Tibial nerve (tissue), 4 donors: ENCODE results near the gene AKAP12. TPM values are rescaled to one million over a fixed set of nuclear protein-coding genes. Genes with fewer than 3 reads are reported as not detected.
"Not testable (repeated sequence)": the region's sequence is repeated elsewhere in the genome, so short reads cannot be mapped to it uniquely, and the experiment has no call there.

Experiments used
- DNase-seq, 2 donors: peaks; one replicate each; pipeline ENCODE4 v3.0.0-alpha.2; 2019; ENCODE audit warnings: low spot score in 2 of 2
- H3K27ac ChIP-seq, 4 donors: fragments of 200-600 bp; sonication (generic) in 3 of 4; one replicate each; pipeline ENCODE4 v1.5.1; 2017 to 2019; ENCODE audit warnings: mild to moderate bottlenecking in 1 of 4
- H3K27me3 ChIP-seq, 2 donors: fragments of 200-600 bp; sonication (generic) in 1 of 2; one replicate each; pipeline versions ENCODE4 v1.5.1 to v1.6.0; 2017 to 2019
- H3K36me3 ChIP-seq, 3 donors: fragments of 200-600 bp; sonication (generic); one replicate each; pipeline ENCODE4 v1.5.1; 2018 to 2019
- H3K4me1 ChIP-seq, 4 donors: fragments of 200-600 bp; sonication (generic) in 3 of 4; one replicate each; pipeline ENCODE4 v1.5.1; 2017 to 2019
- H3K4me3 ChIP-seq, 4 donors: fragments of 200-600 bp; sonication (generic) in 3 of 4; one replicate each; pipeline ENCODE4 v1.5.1; 2017 to 2019; ENCODE audit warnings: mild to moderate bottlenecking in 1 of 4, moderate library complexity in 1 of 4
- H3K9me3 ChIP-seq, 4 donors: fragments of 200-600 bp; sonication (generic) in 3 of 4; one replicate each; pipeline ENCODE4 v1.5.1; 2017 to 2019
- CTCF ChIP-seq, 5 experiments: fragments of 200-600 bp in 3 of 5; fragments of 450-650 bp in 2 of 5; sonication (generic) in 3 of 5; IDR thresholded peaks; one replicate each; pipeline ENCODE4 v1.5.1; 2016 to 2019; ENCODE audit warnings: antibody characterized with exemption in 5 of 5, mild to moderate bottlenecking in 3 of 5, moderate library complexity in 2 of 5
- EP300 ChIP-seq, 2 donors: sonication (generic); formaldehyde crosslinking; IDR thresholded peaks; one replicate each; pipeline ENCODE4 v1.6.1; 2017; ENCODE audit warnings: antibody characterized with exemption in 2 of 2, mild to moderate bottlenecking in 1 of 2
- POLR2A ChIP-seq, 2 donors: fragments of 450-650 bp; IDR thresholded peaks; one replicate each; pipeline ENCODE4 v1.6.1; 2017; ENCODE audit warnings: antibody characterized with exemption in 2 of 2, mild to moderate bottlenecking in 2 of 2, moderate library complexity in 2 of 2
- WGBS, 2 donors: methylation state at CpG; one replicate each; pipeline ENCODE4 v1.1.5; 2018; 5-methylcytosine and 5-hydroxymethylcytosine counted together
- total RNA-seq, 4 donors: library from RNA; depleted of rRNA; stranded (reverse); fragments of >200 nt; gene quantifications; one replicate each; pipeline ENCODE4 v1.1.0, GENCODE V29; 2016

AKAP12 gene
- total RNA-seq, 4 donors from 2014 or later, result 214 to 268 (median 232) TPM

DNA sequence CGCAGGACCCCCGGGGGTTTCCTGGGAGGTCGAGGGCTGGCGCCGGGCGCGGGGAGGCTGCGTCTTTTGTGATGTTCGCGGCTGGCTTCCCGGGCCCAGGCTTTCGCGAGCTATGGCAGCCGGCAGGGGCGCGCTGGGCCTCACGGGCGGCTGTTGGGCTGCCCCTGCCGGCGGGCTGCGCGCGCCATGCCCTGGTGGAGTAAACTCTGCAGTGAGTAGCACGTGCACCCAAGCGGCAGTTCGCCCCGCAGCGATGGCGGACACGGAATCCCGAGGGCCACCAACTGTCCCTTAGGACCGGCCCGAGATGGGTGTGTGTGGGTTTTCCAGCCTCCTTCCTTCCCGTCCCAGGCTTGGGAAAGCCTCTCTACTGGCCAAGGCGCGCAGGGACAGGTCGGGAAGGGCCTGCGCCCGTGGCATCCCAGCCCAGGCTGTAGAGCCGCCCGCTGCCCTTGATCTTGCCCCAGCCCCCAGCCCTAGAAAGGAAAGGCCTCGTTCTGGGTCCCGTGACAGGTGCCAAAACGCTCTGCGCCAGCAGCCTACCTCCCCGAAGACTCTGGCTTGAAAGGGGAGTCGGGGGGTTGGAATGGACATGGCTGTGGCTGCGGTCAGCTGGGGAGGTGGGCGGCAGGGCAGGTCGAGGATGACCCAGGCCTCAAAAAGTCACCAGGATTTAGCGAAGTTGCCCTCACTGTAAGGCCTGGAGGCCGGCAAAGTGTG, 101.9 kb downstream of the AKAP12 start:
- Histone ChIP-seq H3K36me3 (peaks cover 0 to 14% (median 0%) of the 10 kb centered on the region in 3 donors), H3K27me3 (no peaks in the 10 kb centered on the region), H3K4me3 (no peak overlapping the region), H3K4me1 (peaks cover 0 to 16% (median 7%) of the 10 kb centered on the region in 4 donors), H3K9me3 (no peaks in the 10 kb centered on the region), H3K27ac (no peak overlapping the region)
- DNase-seq, result no peak
- WGBS, 2 donors, result 91 to 95% methylated on average over 19 to 41 of the region's 52 CpGs
- TF ChIP-seq CTCF (IDR thresholded peaks at IDR 0.05) (no peak), POLR2A (IDR thresholded peaks at IDR 0.05) (no peak), EP300 (IDR thresholded peaks at IDR 0.05) (no peak)

GRCh38 chr6:151342750-151343149, 103.0 kb downstream of the AKAP12 start:
- H3K27ac ChIP-seq, H3K4me3 ChIP-seq, DNase-seq, H3K27me3 ChIP-seq, H3K9me3 ChIP-seq: not testable (repeated sequence)
- peaks cover 0 to 22% (median 8%) of the 10 kb centered on the region in 4 donors for H3K4me1 ChIP-seq
- 93 to 95% methylated on average over 10 of the region's 10 CpGs for WGBS, 2 donors
- H3K36me3 ChIP-seq, result peaks cover 0 to 14% (median 0%) of the 10 kb centered on the region in 3 donors

DNA sequence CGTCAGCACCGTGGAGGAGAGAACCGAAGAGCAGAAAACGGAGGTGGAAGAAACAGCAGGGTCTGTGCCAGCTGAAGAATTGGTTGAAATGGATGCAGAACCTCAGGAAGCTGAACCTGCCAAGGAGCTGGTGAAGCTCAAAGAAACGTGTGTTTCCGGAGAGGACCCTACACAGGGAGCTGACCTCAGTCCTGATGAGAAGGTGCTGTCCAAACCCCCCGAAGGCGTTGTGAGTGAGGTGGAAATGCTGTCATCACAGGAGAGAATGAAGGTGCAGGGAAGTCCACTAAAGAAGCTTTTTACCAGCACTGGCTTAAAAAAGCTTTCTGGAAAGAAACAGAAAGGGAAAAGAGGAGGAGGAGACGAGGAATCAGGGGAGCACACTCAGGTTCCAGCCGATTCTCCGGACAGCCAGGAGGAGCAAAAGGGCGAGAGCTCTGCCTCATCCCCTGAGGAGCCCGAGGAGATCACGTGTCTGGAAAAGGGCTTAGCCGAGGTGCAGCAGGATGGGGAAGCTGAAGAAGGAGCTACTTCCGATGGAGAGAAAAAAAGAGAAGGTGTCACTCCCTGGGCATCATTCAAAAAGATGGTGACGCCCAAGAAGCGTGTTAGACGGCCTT, 110.0 kb downstream of the AKAP12 start:
- H3K36me3 ChIP-seq, result peaks cover 0 to 42% (median 0%) of the 10 kb centered on the region in 3 donors
- no peaks in the 10 kb centered on the region for H3K9me3 ChIP-seq
- no peaks in the 10 kb centered on the region for H3K27me3 ChIP-seq
- DNase-seq, result no peak
- no peak overlapping the region for H3K4me3 ChIP-seq
- no peak overlapping the region for H3K27ac ChIP-seq
- TF ChIP-seq EP300 (IDR thresholded peaks at IDR 0.05) (no peak), CTCF (IDR thresholded peaks at IDR 0.05) (no peak), POLR2A (IDR thresholded peaks at IDR 0.05) (no peak)
- 92 to 94% methylated on average over 19 of the region's 19 CpGs for WGBS, 2 donors
- peaks cover 0 to 17% (median 8%) of the 10 kb centered on the region in 4 donors for H3K4me1 ChIP-seq

DNA sequence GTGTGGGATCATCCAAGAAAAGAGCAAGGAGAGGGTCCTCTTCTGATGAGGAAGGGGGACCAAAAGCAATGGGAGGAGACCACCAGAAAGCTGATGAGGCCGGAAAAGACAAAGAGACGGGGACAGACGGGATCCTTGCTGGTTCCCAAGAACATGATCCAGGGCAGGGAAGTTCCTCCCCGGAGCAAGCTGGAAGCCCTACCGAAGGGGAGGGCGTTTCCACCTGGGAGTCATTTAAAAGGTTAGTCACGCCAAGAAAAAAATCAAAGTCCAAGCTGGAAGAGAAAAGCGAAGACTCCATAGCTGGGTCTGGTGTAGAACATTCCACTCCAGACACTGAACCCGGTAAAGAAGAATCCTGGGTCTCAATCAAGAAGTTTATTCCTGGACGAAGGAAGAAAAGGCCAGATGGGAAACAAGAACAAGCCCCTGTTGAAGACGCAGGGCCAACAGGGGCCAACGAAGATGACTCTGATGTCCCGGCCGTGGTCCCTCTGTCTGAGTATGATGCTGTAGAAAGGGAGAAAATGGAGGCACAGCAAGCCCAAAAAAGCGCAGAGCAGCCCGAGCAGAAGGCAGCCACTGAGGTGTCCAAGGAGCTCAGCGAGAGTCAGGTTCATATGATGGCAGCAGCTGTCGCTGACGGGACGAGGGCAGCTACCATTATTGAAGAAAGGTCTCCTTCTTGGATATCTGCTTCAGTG, 110.8 kb downstream of the AKAP12 start:
- no peaks in the 10 kb centered on the region for H3K27me3 ChIP-seq
- 94 to 95% methylated on average over 20 of the region's 20 CpGs for WGBS, 2 donors
- no peaks in the 10 kb centered on the region for H3K9me3 ChIP-seq
- no peak overlapping the region for H3K27ac ChIP-seq
- no peak for DNase-seq
- TF ChIP-seq EP300 (IDR thresholded peaks at IDR 0.05), result no peak
- TF ChIP-seq POLR2A (IDR thresholded peaks at IDR 0.05), result no peak
- TF ChIP-seq CTCF (IDR thresholded peaks at IDR 0.05), result no peak
- no peak overlapping the region for H3K4me3 ChIP-seq
- H3K36me3 ChIP-seq, result peaks cover 0 to 46% (median 0%) of the 10 kb centered on the region in 3 donors
- H3K4me1 ChIP-seq, result peaks cover 0 to 16% (median 5%) of the 10 kb centered on the region in 4 donors

DNA sequence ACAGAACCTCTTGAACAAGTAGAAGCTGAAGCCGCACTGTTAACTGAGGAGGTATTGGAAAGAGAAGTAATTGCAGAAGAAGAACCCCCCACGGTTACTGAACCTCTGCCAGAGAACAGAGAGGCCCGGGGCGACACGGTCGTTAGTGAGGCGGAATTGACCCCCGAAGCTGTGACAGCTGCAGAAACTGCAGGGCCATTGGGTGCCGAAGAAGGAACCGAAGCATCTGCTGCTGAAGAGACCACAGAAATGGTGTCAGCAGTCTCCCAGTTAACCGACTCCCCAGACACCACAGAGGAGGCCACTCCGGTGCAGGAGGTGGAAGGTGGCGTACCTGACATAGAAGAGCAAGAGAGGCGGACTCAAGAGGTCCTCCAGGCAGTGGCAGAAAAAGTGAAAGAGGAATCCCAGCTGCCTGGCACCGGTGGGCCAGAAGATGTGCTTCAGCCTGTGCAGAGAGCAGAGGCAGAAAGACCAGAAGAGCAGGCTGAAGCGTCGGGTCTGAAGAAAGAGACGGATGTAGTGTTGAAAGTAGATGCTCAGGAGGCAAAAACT, 111.5 kb downstream of the AKAP12 start:
- DNase-seq, result no peak
- 88 to 93% methylated on average over 18 of the region's 18 CpGs for WGBS, 2 donors
- no peaks in the 10 kb centered on the region for H3K27me3 ChIP-seq
- TF ChIP-seq EP300 (IDR thresholded peaks at IDR 0.05), result no peak
- TF ChIP-seq CTCF (IDR thresholded peaks at IDR 0.05), result no peak
- TF ChIP-seq POLR2A (IDR thresholded peaks at IDR 0.05), result no peak
- no peak overlapping the region for H3K27ac ChIP-seq
- no peaks in the 10 kb centered on the region for H3K9me3 ChIP-seq
- H3K4me3 ChIP-seq, result no peak overlapping the region
- peaks cover 0 to 15% (median 5%) of the 10 kb centered on the region in 4 donors for H3K4me1 ChIP-seq
- H3K36me3 ChIP-seq, result peaks cover 0 to 48% (median 0%) of the 10 kb centered on the region in 3 donors
